HEK293 (cell line): Measurements from ENCODE around the gene PIP5K1C.

Source experiments
- BCL11B ChIP-seq: fragments of 450-650 bp; formaldehyde crosslinking; IDR thresholded peaks from 2 replicates; pipeline ENCODE4 v1.5.1; 2016; ENCODE audit warnings: low read depth, missing biosample characterization, missing genetic modification characterization
- KLF8 ChIP-seq: fragments of 450-650 bp; formaldehyde crosslinking; IDR thresholded peaks from 2 replicates; pipeline ENCODE4 v1.5.1; 2016; ENCODE audit warnings: missing biosample characterization, missing genetic modification characterization
- MYNN ChIP-seq: fragments of 450-650 bp; formaldehyde crosslinking; IDR thresholded peaks from 2 replicates; pipeline ENCODE4 v1.5.1; 2016; ENCODE audit warnings: missing biosample characterization, missing genetic modification characterization, borderline replicate concordance
- PRDM1 ChIP-seq: fragments of 450-650 bp; formaldehyde crosslinking; IDR thresholded peaks from 2 replicates; pipeline ENCODE4; 2016; ENCODE audit warnings: missing biosample characterization, missing genetic modification characterization
- PRDM10 ChIP-seq: fragments of 450-650 bp; formaldehyde crosslinking; IDR thresholded peaks from 2 replicates; pipeline ENCODE4 v1.5.1; 2016; ENCODE audit warnings: missing biosample characterization, missing genetic modification characterization
- YY1 ChIP-seq: fragments of 450-650 bp; formaldehyde crosslinking; IDR thresholded peaks from 2 replicates; pipeline ENCODE4 v1.5.1; 2018; ENCODE audit warnings: missing biosample characterization, missing genetic modification characterization
- ZFP37 ChIP-seq: fragments of 450-650 bp; formaldehyde crosslinking; IDR thresholded peaks from 2 replicates; pipeline ENCODE4 v1.5.1; 2016; ENCODE audit warnings: missing biosample characterization, missing genetic modification characterization
- ZNF202 ChIP-seq: fragments of 450-650 bp; formaldehyde crosslinking; IDR thresholded peaks from 2 replicates; pipeline ENCODE4 v1.5.1; 2016; ENCODE audit warnings: missing biosample characterization, missing genetic modification characterization, borderline replicate concordance
- ZNF837 ChIP-seq: fragments of 450-650 bp; formaldehyde crosslinking; IDR thresholded peaks from 2 replicates; pipeline ENCODE4 v1.5.1; 2016; ENCODE audit warnings: missing biosample characterization, missing genetic modification characterization
- ZSCAN16 ChIP-seq: fragments of 450-650 bp; formaldehyde crosslinking; IDR thresholded peaks from 2 replicates; pipeline ENCODE4 v1.5.1; 2016; ENCODE audit warnings: missing biosample characterization, missing genetic modification characterization
- TF ChIP-seq, protein P1 (sequence below): fragments of 450-650 bp; formaldehyde crosslinking; IDR thresholded peaks from 2 replicates; pipeline ENCODE4 v1.5.1; 2016; ENCODE audit warnings: missing biosample characterization, missing genetic modification characterization
- TF ChIP-seq, protein P2 (sequence below): fragments of 450-650 bp; formaldehyde crosslinking; IDR thresholded peaks from 2 replicates; pipeline ENCODE4 v1.5.1; 2016; ENCODE audit warnings: missing biosample characterization, missing genetic modification characterization
- TF ChIP-seq, protein P3 (sequence below): sonication (generic); formaldehyde crosslinking; IDR thresholded peaks from 2 replicates; pipeline ENCODE4 v1.8.1; 2022; ENCODE audit warnings: mild to moderate bottlenecking, moderate library complexity, missing genetic modification reagents
- TF ChIP-seq, protein P4 (sequence below): fragments of 450-650 bp; formaldehyde crosslinking; IDR thresholded peaks from 2 replicates; pipeline ENCODE4 v1.5.1; 2016; ENCODE audit warnings: missing biosample characterization, missing genetic modification characterization
- TF ChIP-seq, protein P5 (sequence below): fragments of 450-650 bp; formaldehyde crosslinking; IDR thresholded peaks from 2 replicates; pipeline ENCODE4 v1.5.1; 2017; ENCODE audit warnings: missing biosample characterization, missing genetic modification characterization
- TF ChIP-seq, protein P6 (sequence below): fragments of 450-650 bp; formaldehyde crosslinking; IDR thresholded peaks from 2 replicates; pipeline ENCODE4 v1.5.1; 2016; ENCODE audit warnings: missing biosample characterization, missing genetic modification characterization, borderline replicate concordance
- TF ChIP-seq, protein P7 (sequence below): fragments of 450-650 bp; formaldehyde crosslinking; IDR thresholded peaks from 2 replicates; pipeline ENCODE4 v1.5.1; 2016; ENCODE audit warnings: missing biosample characterization, missing genetic modification characterization

Gene PIP5K1C

DNA sequence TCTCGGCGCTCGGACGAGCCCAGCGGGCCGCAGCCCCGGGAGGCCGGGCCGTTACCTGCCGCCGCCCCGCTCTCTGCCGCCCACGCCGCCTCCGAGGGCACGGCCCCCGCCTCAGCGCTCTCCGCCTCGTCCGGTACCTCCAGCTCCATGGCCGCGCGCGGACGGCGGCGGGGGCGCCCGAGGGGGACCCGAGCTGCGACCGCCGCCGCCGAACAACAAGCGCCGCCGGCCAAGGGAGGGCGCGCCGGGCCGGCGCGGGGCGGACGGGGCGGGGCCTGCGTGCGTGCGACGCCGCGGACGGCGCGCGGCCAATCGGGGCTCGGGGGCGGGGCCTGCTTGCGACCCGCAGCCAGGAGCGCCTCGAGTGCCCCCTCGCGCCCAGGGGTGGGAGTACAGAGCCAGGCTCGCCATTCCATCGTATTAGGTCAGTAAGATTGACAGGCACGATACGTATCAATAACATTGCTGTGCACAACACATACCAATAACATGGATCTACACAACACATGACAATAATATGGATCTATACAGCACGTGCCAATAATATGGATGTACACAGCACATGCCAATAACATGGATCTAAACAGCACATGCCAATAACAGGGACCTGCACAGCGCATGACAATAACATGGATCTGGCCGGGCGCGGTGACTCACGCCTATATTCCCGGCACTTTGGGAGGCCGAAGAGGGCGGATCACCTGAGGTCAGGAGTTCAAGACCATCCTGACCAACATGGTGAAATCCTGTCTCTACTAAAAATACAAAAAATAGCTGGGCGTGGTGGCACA lies at the start of gene PIP5K1C (continued):
- TF ChIP-seq, protein P1, sequence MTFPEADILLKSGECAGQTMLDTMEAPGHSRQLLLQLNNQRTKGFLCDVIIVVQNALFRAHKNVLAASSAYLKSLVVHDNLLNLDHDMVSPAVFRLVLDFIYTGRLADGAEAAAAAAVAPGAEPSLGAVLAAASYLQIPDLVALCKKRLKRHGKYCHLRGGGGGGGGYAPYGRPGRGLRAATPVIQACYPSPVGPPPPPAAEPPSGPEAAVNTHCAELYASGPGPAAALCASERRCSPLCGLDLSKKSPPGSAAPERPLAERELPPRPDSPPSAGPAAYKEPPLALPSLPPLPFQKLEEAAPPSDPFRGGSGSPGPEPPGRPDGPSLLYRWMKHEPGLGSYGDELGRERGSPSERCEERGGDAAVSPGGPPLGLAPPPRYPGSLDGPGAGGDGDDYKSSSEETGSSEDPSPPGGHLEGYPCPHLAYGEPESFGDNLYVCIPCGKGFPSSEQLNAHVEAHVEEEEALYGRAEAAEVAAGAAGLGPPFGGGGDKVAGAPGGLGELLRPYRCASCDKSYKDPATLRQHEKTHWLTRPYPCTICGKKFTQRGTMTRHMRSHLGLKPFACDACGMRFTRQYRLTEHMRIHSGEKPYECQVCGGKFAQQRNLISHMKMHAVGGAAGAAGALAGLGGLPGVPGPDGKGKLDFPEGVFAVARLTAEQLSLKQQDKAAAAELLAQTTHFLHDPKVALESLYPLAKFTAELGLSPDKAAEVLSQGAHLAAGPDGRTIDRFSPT (tag by site-specific recombination): 0 out of 2 replicates have a peak, but pooled peaks have one; percentile 35
- TF ChIP-seq, protein P2, sequence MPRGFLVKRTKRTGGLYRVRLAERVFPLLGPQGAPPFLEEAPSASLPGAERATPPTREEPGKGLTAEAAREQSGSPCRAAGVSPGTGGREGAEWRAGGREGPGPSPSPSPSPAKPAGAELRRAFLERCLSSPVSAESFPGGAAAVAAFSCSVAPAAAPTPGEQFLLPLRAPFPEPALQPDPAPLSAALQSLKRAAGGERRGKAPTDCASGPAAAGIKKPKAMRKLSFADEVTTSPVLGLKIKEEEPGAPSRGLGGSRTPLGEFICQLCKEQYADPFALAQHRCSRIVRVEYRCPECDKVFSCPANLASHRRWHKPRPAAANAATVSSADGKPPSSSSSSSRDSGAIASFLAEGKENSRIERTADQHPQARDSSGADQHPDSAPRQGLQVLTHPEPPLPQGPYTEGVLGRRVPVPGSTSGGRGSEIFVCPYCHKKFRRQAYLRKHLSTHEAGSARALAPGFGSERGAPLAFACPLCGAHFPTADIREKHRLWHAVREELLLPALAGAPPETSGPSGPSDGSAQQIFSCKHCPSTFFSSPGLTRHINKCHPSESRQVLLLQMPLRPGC (tag by site-specific recombination): no peak
- TF ChIP-seq ZNF202: no peak
- no peak for TF ChIP-seq MYNN (tag by site-specific recombination)
- no peak for TF ChIP-seq ZNF837 (tag by site-specific recombination)
- TF ChIP-seq, protein P3, sequence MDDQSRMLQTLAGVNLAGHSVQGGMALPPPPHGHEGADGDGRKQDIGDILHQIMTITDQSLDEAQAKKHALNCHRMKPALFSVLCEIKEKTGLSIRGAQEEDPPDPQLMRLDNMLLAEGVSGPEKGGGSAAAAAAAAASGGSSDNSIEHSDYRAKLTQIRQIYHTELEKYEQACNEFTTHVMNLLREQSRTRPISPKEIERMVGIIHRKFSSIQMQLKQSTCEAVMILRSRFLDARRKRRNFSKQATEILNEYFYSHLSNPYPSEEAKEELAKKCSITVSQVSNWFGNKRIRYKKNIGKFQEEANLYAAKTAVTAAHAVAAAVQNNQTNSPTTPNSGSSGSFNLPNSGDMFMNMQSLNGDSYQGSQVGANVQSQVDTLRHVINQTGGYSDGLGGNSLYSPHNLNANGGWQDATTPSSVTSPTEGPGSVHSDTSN (CRISPR knock-in tag): 0 out of 2 replicates have a peak, but pooled peaks have one; percentile 31
- no peak for TF ChIP-seq PRDM1
- TF ChIP-seq ZFP37 (tag by site-specific recombination): no peak
- no peak for TF ChIP-seq ZSCAN16 (tag by site-specific recombination)
- TF ChIP-seq, protein P4, sequence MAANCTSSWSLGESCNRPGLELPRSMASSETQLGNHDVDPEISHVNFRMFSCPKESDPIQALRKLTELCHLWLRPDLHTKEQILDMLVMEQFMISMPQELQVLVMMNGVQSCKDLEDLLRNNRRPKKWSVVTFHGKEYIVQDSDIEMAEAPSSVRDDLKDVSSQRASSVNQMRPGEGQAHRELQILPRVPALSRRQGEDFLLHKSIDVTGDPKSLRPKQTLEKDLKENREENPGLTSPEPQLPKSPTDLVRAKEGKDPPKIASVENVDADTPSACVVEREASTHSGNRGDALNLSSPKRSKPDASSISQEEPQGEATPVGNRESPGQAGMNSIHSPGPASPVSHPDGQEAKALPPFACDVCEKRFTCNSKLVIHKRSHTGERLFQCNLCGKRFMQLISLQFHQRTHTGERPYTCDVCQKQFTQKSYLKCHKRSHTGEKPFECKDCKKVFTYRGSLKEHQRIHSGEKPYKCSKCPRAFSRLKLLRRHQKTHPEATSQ (tag by site-specific recombination): no peak
- TF ChIP-seq, protein P5, sequence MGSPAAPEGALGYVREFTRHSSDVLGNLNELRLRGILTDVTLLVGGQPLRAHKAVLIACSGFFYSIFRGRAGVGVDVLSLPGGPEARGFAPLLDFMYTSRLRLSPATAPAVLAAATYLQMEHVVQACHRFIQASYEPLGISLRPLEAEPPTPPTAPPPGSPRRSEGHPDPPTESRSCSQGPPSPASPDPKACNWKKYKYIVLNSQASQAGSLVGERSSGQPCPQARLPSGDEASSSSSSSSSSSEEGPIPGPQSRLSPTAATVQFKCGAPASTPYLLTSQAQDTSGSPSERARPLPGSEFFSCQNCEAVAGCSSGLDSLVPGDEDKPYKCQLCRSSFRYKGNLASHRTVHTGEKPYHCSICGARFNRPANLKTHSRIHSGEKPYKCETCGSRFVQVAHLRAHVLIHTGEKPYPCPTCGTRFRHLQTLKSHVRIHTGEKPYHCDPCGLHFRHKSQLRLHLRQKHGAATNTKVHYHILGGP (tag by site-specific recombination): no peak
- TF ChIP-seq BCL11B (tag by site-specific recombination): peak; percentile 65; the same call in 1 of the 2 replicates
- no peak; the same call in 1 of the 2 replicates for TF ChIP-seq KLF8 (tag by site-specific recombination)
- TF ChIP-seq, protein P6, sequence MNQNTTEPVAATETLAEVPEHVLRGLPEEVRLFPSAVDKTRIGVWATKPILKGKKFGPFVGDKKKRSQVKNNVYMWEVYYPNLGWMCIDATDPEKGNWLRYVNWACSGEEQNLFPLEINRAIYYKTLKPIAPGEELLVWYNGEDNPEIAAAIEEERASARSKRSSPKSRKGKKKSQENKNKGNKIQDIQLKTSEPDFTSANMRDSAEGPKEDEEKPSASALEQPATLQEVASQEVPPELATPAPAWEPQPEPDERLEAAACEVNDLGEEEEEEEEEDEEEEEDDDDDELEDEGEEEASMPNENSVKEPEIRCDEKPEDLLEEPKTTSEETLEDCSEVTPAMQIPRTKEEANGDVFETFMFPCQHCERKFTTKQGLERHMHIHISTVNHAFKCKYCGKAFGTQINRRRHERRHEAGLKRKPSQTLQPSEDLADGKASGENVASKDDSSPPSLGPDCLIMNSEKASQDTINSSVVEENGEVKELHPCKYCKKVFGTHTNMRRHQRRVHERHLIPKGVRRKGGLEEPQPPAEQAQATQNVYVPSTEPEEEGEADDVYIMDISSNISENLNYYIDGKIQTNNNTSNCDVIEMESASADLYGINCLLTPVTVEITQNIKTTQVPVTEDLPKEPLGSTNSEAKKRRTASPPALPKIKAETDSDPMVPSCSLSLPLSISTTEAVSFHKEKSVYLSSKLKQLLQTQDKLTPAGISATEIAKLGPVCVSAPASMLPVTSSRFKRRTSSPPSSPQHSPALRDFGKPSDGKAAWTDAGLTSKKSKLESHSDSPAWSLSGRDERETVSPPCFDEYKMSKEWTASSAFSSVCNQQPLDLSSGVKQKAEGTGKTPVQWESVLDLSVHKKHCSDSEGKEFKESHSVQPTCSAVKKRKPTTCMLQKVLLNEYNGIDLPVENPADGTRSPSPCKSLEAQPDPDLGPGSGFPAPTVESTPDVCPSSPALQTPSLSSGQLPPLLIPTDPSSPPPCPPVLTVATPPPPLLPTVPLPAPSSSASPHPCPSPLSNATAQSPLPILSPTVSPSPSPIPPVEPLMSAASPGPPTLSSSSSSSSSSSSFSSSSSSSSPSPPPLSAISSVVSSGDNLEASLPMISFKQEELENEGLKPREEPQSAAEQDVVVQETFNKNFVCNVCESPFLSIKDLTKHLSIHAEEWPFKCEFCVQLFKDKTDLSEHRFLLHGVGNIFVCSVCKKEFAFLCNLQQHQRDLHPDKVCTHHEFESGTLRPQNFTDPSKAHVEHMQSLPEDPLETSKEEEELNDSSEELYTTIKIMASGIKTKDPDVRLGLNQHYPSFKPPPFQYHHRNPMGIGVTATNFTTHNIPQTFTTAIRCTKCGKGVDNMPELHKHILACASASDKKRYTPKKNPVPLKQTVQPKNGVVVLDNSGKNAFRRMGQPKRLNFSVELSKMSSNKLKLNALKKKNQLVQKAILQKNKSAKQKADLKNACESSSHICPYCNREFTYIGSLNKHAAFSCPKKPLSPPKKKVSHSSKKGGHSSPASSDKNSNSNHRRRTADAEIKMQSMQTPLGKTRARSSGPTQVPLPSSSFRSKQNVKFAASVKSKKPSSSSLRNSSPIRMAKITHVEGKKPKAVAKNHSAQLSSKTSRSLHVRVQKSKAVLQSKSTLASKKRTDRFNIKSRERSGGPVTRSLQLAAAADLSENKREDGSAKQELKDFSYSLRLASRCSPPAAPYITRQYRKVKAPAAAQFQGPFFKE: no peak
- no peak for TF ChIP-seq YY1 (tag by site-specific recombination)
- TF ChIP-seq, protein P7, sequence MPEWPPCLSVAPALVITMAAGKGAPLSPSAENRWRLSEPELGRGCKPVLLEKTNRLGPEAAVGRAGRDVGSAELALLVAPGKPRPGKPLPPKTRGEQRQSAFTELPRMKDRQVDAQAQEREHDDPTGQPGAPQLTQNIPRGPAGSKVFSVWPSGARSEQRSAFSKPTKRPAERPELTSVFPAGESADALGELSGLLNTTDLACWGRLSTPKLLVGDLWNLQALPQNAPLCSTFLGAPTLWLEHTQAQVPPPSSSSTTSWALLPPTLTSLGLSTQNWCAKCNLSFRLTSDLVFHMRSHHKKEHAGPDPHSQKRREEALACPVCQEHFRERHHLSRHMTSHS (tag by site-specific recombination): no peak
- peak; percentile 54 for TF ChIP-seq PRDM10
